GM23248 (cell line): ENCODE data around the gene XPO6. TPM values are rescaled to one million over a fixed set of nuclear protein-coding genes. Genes with fewer than 3 reads are reported as not detected.

ENCODE experiments used
- DNase-seq: peaks from one replicate; pipeline ENCODE4 v3.0.0-alpha.2; 2015
- H2AFZ ChIP-seq: fragments of 200-600 bp; sonication (generic); 2 replicates; pipeline ENCODE4 v1.6.1; 2016; ENCODE audit warnings: antibody characterized with exemption
- H3F3A ChIP-seq: fragments of 200-600 bp; sonication (generic); 2 replicates; pipeline ENCODE4 v1.6.1; 2016; ENCODE audit warnings: mild to moderate bottlenecking, antibody characterized with exemption, mixed run types; ENCODE audit not compliant: insufficient read depth
- H3K27ac ChIP-seq: fragments of 200-600 bp; sonication (generic); 2 replicates; pipeline ENCODE4 v1.5.1; 2016; ENCODE audit warnings: mild to moderate bottlenecking
- H3K27me3 ChIP-seq: fragments of 200-600 bp; sonication (generic); replicated peaks from 2 replicates; pipeline ENCODE4 v1.6.1; 2016; ENCODE audit warnings: mild to moderate bottlenecking; ENCODE audit not compliant: insufficient read depth
- H3K36me3 ChIP-seq: fragments of 200-600 bp; sonication (generic); 2 replicates; pipeline ENCODE4 v1.6.1; 2016; ENCODE audit warnings: low read depth, mild to moderate bottlenecking
- H3K4me1 ChIP-seq: fragments of 200-600 bp; sonication (generic); 2 replicates; pipeline ENCODE4 v1.6.1; 2016; ENCODE audit warnings: mild to moderate bottlenecking; ENCODE audit not compliant: insufficient read depth
- H3K4me2 ChIP-seq: fragments of 200-600 bp; sonication (generic); one replicate; pipeline ENCODE4 v1.6.1; 2016; ENCODE audit warnings: mild to moderate bottlenecking; ENCODE audit not compliant: unreplicated experiment
- H3K4me3 ChIP-seq: fragments of 200-600 bp; sonication (generic); 2 replicates; pipeline ENCODE4 v1.5.1; 2016; ENCODE audit warnings: mild to moderate bottlenecking
- H3K79me2 ChIP-seq: fragments of 200-600 bp; sonication (generic); 2 replicates; pipeline ENCODE4 v1.6.1; 2016; ENCODE audit warnings: mild to moderate bottlenecking; ENCODE audit not compliant: insufficient read depth
- H3K9ac ChIP-seq: fragments of 200-600 bp; sonication (generic); 2 replicates; pipeline ENCODE4 v1.6.1; 2016; ENCODE audit warnings: mild to moderate bottlenecking
- H3K9me2 ChIP-seq: fragments of 200-600 bp; sonication (generic); 2 replicates; pipeline ENCODE4 v1.6.1; 2016; ENCODE audit warnings: mixed run types, mild to moderate bottlenecking, moderate library complexity; ENCODE audit not compliant: insufficient read depth
- H3K9me3 ChIP-seq: fragments of 200-600 bp; sonication (generic); one replicate; pipeline ENCODE4 v1.6.1; 2017; ENCODE audit warnings: low read depth
- H4K20me1 ChIP-seq: fragments of 200-600 bp; sonication (generic); 2 replicates; pipeline ENCODE4 v1.6.0; 2016; ENCODE audit not compliant: insufficient read depth
- EZH2 ChIP-seq: fragments of 200-600 bp; sonication (generic); IDR thresholded peaks from 2 replicates; pipeline ENCODE4 v1.6.1; 2018; ENCODE audit warnings: antibody characterized with exemption, mild to moderate bottlenecking; ENCODE audit not compliant: insufficient read depth, poor library complexity, severe bottlenecking
- EZH2phosphoT487 ChIP-seq: fragments of 200-600 bp; sonication (generic); IDR thresholded peaks from 2 replicates; pipeline ENCODE4 v1.6.1; 2018; ENCODE audit warnings: antibody characterized with exemption, moderate library complexity, mild to moderate bottlenecking, low read depth; ENCODE audit not compliant: insufficient read depth
- WGBS, 2 experiments: methylation state at CpG; one replicate each; pipeline ENCODE4 v1.1.6; 2015 to 2017; ENCODE audit warnings: low lambda C conversion rate in 2 of 2, low coverage in 1 of 2; ENCODE audit errors: missing lambda C conversion rate in 2 of 2; 5-methylcytosine and 5-hydroxymethylcytosine counted together
- in situ Hi-C: fragments of 300-500 bp; cut with MboI; formaldehyde crosslinking; loops from 2 replicates; pipeline ENCODE4 v1.15.0; 2020
- polyA plus RNA-seq: library from polyadenylated mRNA; unstranded; fragments of >200 nt; fragmentation: Nextera tagmentation; extraction: Ambion mirVana; gene quantifications from 2 replicates; pipeline ENCODE4 v1.2.1, GENCODE V29; 2016
- total RNA-seq: library from RNA; depleted of rRNA; stranded (reverse); fragments of >200 nt; shearing (Covaris generic); gene quantifications from 2 replicates; pipeline ENCODE4 v1.2.3, GENCODE V29; 2014; rRNA removed

The XPO6 gene
- total RNA-seq: 118 and 163 TPM in 2 replicates
- polyA plus RNA-seq: 42.9 and 50.7 TPM in 2 replicates

- Histone ChIP-seq H2AFZ (peak within 1 kb of the TSS; percentile 99), H3K9me2 (no peaks in the 10 kb centered on the region), H3K4me3 (peak within 1 kb of the TSS; percentile 95), H4K20me1 (peaks cover 10% of the 10 kb centered on the region; the same call in 1 of the 2 replicates), H3K79me2 (peaks cover 49% of the 10 kb centered on the region), H3K9ac (peak within 1 kb of the TSS; percentile 96), H3F3A (peaks cover 7% of the 10 kb centered on the region; the same call in 1 of the 2 replicates), H3K27me3 (no peaks in the 10 kb centered on the region), H3K9me3 (no peaks in the 10 kb centered on the region), H3K27ac (peak within 1 kb of the TSS; percentile 81), H3K4me1 (peaks cover 16% of the 10 kb centered on the region; the same call in 1 of the 2 replicates), H3K4me2 (peak within 1 kb of the TSS; percentile 99), H3K36me3 (peaks cover 13% of the 10 kb centered on the region; the same call in 1 of the 2 replicates)
- TF ChIP-seq EZH2 (no peak), EZH2phosphoT487 (no peak)
- in situ Hi-C loops: no loop called here
- peak; percentile 96 for DNase-seq
- 3 to 5% methylated on average over 34 to 43 of the region's 76 CpGs for WGBS, 2 experiments
Observed at GRCh38 chr16:28211758-28212531, at the start of gene XPO6. Gene XPO6 (minus strand): TSS chr16:28211965. CDS start chr16:28211368, 597 bp downstream.

- WGBS, 2 experiments: 43 to 64% methylated on average over 1 of the region's 1 CpG
- no peak for DNase-seq
Observed at GRCh38 chr16:28260193-28260592, 48.4 kb upstream of the XPO6 start.

GRCh38 chr16:28259781-28260150, 48.0 kb upstream of the XPO6 start:
- Histone ChIP-seq H3K27ac (no peak overlapping the region), H4K20me1 (no peaks in the 10 kb centered on the region), H3K9me2 (no peaks in the 10 kb centered on the region), H3F3A (no peaks in the 10 kb centered on the region), H3K79me2 (no peaks in the 10 kb centered on the region), H3K4me3 (no peak overlapping the region), H3K27me3 (peaks cover 26% of the 10 kb centered on the region), H3K4me2 (no peak overlapping the region), H3K4me1 (no peaks in the 10 kb centered on the region), H3K9me3 (no peaks in the 10 kb centered on the region), H3K9ac (no peak overlapping the region), H3K36me3 (no peaks in the 10 kb centered on the region), H2AFZ (no peak overlapping the region)
- 66 to 70% methylated on average over 7 of the region's 7 CpGs for WGBS, 2 experiments
- in situ Hi-C loops: no loop called here
- no peak for DNase-seq
- TF ChIP-seq EZH2 (no peak), EZH2phosphoT487 (no peak)

More at GRCh38 chr16:28260193-28260592, 48.4 kb upstream of the XPO6 start:
- TF ChIP-seq EZH2phosphoT487: no peak
- TF ChIP-seq EZH2: no peak
- Histone ChIP-seq H4K20me1 (no peaks in the 10 kb centered on the region), H3K4me1 (no peaks in the 10 kb centered on the region), H3K79me2 (no peaks in the 10 kb centered on the region), H3K9me3 (no peaks in the 10 kb centered on the region), H2AFZ (no peak overlapping the region), H3K9ac (no peak overlapping the region), H3K36me3 (no peaks in the 10 kb centered on the region), H3K27me3 (peaks cover 26% of the 10 kb centered on the region), H3K4me2 (no peak overlapping the region), H3K4me3 (no peak overlapping the region), H3K27ac (no peak overlapping the region), H3K9me2 (no peaks in the 10 kb centered on the region), H3F3A (no peaks in the 10 kb centered on the region)
- in situ Hi-C loops: no loop called here

- no peaks in the 10 kb centered on the region for H4K20me1 ChIP-seq
- H3F3A ChIP-seq: no peaks in the 10 kb centered on the region
- no peaks in the 10 kb centered on the region for H3K9me3 ChIP-seq
- H3K27me3 ChIP-seq: peaks cover 26% of the 10 kb centered on the region
- no peaks in the 10 kb centered on the region for H3K9me2 ChIP-seq
- H2AFZ ChIP-seq: no peak overlapping the region
- no peak for TF ChIP-seq EZH2
- no peak for TF ChIP-seq EZH2phosphoT487
- H3K9ac ChIP-seq: no peak overlapping the region
- H3K4me2 ChIP-seq: no peak overlapping the region
- 61 to 63% methylated on average over 25 to 27 of the region's 29 CpGs for WGBS, 2 experiments
- in situ Hi-C loops: no loop called here
- no peak overlapping the region for H3K27ac ChIP-seq
- no peak overlapping the region for H3K4me3 ChIP-seq
- H3K79me2 ChIP-seq: no peaks in the 10 kb centered on the region
- DNase-seq: no peak
- no peaks in the 10 kb centered on the region for H3K36me3 ChIP-seq
- H3K4me1 ChIP-seq: no peaks in the 10 kb centered on the region
Observed at GRCh38 chr16:28259091-28259780, 47.5 kb upstream of the XPO6 start.
